Measurements from ENCODE around the gene SART3. TPM values are rescaled to one million over a fixed set of nuclear protein-coding genes. Genes with fewer than 3 reads are reported as not detected.

Gene SART3
- total RNA-seq, 1 donor from 2014 or later: 79.0 TPM

DNA sequence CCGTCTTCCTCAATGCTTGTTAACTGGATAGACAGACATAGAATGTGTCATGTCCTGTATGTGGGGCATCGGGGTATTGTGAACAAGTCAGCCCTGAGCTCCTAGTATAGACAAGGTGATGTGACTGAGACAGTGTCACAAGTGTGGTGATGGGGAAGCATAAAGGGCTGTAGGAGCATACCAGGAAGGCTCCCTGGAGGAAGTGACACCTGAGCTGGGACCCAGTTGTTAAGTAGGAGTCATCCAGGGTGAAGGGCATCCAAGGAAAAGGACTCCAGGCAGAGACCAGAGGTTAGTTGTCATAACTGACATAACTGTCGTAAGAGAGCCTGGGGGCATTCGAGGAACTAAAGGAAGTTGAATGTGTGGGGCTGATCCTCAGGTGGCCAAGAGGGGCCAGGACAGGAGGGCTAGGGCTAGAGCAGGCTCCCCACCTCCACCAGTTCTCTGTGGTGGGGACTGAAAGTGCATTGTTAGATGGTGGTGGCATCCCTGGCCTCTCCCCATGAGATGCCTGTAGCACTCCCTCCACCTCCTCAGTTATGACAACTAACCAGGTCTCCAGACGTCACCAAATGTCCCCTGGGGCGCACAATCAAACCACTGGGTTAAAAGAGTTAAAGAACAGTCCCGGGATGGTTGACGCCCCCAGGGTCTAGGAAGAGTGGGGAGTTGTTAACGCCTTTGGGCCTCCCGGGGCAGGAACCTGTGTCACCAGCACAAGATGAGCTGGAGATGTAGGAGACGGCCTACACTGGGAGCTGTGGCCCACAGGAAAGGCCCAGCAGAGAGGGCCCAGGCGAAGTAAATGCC, 43.5 kb downstream of the SART3 start:
- Mint-ChIP-seq H3K27ac (no peak overlapping the region), H3K27me3 (ENCODE audit: insufficient read depth, low read depth) (peaks cover 17% of the 10 kb centered on the region), H3K4me1 (peaks cover 15% of the 10 kb centered on the region), H3K9me3 (no peaks in the 10 kb centered on the region), H3K36me3 (peaks cover 31% of the 10 kb centered on the region), H3K4me3 (peak overlapping the region; percentile 10)
- Histone ChIP-seq H3K79me2 (ENCODE audit: low read depth) (peaks cover 12% of the 10 kb centered on the region), H3K27ac (no peak overlapping the region), H3K27me3 (no peaks in the 10 kb centered on the region), H4K20me1 (ENCODE audit: low read depth) (peaks cover 13% of the 10 kb centered on the region), H3K36me3 (peaks cover 11% of the 10 kb centered on the region), H3K4me2 (no peak overlapping the region), H3F3A (ENCODE audit: low read depth) (peaks cover 33% of the 10 kb centered on the region), H2AFZ (replicated peaks) (no peak overlapping the region), H3K4me1 (peaks cover 8% of the 10 kb centered on the region), H3K4me3 (no peak overlapping the region), H3K9ac (no peak overlapping the region), H3K9me3 (ENCODE audit: low read depth) (no peaks in the 10 kb centered on the region)
- TF ChIP-seq EZH2 (IDR thresholded peaks at IDR 0.05) (no peak), CTCF (IDR thresholded peaks at IDR 0.05) (no peak), EZH2phosphoT487 (IDR thresholded peaks at IDR 0.05) (no peak)
- DNase-seq (ENCODE audit: low spot score): no peak

DNA sequence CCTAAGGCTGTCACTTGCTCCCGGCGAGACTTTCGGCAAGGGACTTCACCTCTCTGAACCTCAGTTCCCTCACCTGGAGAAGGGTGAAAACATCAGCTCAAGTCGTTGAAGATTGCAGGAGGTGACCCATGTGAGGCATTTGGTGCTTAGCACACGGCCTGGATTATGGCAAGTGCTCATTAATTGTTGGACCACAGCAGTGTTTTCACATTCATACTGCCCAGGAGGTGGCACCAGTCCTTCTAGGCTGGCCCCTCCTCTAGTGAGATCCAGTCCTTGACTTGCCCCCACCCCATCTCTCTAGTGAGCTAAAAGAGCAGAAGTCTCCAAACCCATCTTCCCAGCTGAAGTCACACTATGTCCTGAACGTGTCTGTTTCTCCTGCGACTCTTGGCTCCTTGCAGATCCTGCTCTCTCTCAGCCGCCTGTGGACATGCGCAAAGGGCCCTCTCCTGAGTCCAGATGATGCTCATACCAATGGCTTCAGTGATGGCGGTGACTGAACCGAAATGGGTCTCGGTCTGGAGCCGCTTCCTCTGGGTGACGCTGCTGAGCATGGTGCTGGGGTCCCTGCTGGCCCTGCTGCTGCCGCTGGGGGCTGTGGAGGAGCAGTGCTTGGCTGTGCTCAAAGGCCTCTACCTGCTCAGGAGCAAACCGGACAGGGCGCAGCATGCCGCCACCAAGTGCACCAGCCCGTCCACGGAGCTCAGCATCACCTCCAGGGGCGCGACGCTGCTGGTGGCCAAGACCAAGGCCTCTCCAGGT, 44.3 kb downstream of the SART3 start:
- Mint-ChIP-seq H3K36me3 (peaks cover 24% of the 10 kb centered on the region), H3K27me3 (ENCODE audit: insufficient read depth, low read depth) (peaks cover 17% of the 10 kb centered on the region), H3K4me3 (peak overlapping the region; percentile 95), H3K27ac (peak overlapping the region; percentile 72), H3K9me3 (no peaks in the 10 kb centered on the region), H3K4me1 (peaks cover 19% of the 10 kb centered on the region)
- no peak overlapping the region for H3K9ac ChIP-seq
- H3K27me3 ChIP-seq: no peaks in the 10 kb centered on the region
- DNase-seq (ENCODE audit: low spot score): no peak
- H3K27ac ChIP-seq: no peak overlapping the region
- H2AFZ ChIP-seq (replicated peaks): no peak overlapping the region
- TF ChIP-seq EZH2phosphoT487 (IDR thresholded peaks at IDR 0.05) (no peak), EZH2 (IDR thresholded peaks at IDR 0.05) (no peak), CTCF (IDR thresholded peaks at IDR 0.05) (no peak)
- peaks cover 10% of the 10 kb centered on the region for H3K4me1 ChIP-seq
- peaks cover 7% of the 10 kb centered on the region for H3K36me3 ChIP-seq
- H4K20me1 ChIP-seq (ENCODE audit: low read depth): peaks cover 13% of the 10 kb centered on the region
- H3K4me3 ChIP-seq: no peak overlapping the region
- H3K9me3 ChIP-seq (ENCODE audit: low read depth): no peaks in the 10 kb centered on the region
- H3F3A ChIP-seq (ENCODE audit: low read depth): peaks cover 38% of the 10 kb centered on the region
- peaks cover 12% of the 10 kb centered on the region for H3K79me2 ChIP-seq (ENCODE audit: low read depth)
- peak overlapping the region; percentile 98 for H3K4me2 ChIP-seq

- Histone ChIP-seq H3K4me3 (peak overlapping the region; percentile 66), H3K9me3 (ENCODE audit: low read depth) (no peaks in the 10 kb centered on the region), H3K27ac (no peak overlapping the region), H3F3A (ENCODE audit: low read depth) (peaks cover 36% of the 10 kb centered on the region), H3K4me2 (peak overlapping the region; percentile 98), H2AFZ (replicated peaks) (no peak overlapping the region), H3K79me2 (ENCODE audit: low read depth) (peaks cover 12% of the 10 kb centered on the region), H3K27me3 (no peaks in the 10 kb centered on the region), H4K20me1 (ENCODE audit: low read depth) (peaks cover 13% of the 10 kb centered on the region), H3K9ac (peak overlapping the region; percentile 66), H3K36me3 (no peaks in the 10 kb centered on the region), H3K4me1 (peaks cover 11% of the 10 kb centered on the region)
- TF ChIP-seq EZH2phosphoT487 (IDR thresholded peaks at IDR 0.05): no peak
- no peak for TF ChIP-seq EZH2 (IDR thresholded peaks at IDR 0.05)
- no peak for TF ChIP-seq CTCF (IDR thresholded peaks at IDR 0.05)
- no peak for DNase-seq (ENCODE audit: low spot score)
- Mint-ChIP-seq H3K27me3 (ENCODE audit: insufficient read depth, low read depth) (peaks cover 17% of the 10 kb centered on the region), H3K4me1 (peaks cover 21% of the 10 kb centered on the region), H3K27ac (no peak overlapping the region), H3K9me3 (no peaks in the 10 kb centered on the region), H3K4me3 (peak overlapping the region; percentile 95), H3K36me3 (peaks cover 20% of the 10 kb centered on the region)
These were observed 45.1 kb downstream of the SART3 start for GRCh38 chr12:108515916-108516315.

Data from neural progenitor cell (in vitro differentiated cells).